Femur (tissue), 1 donor: ENCODE data around the gene RAF1.

ENCODE experiments used
- DNase-seq: peaks from one replicate; pipeline ENCODE4 v3.0.0-alpha.2; 2017

Gene RAF1

DNA sequence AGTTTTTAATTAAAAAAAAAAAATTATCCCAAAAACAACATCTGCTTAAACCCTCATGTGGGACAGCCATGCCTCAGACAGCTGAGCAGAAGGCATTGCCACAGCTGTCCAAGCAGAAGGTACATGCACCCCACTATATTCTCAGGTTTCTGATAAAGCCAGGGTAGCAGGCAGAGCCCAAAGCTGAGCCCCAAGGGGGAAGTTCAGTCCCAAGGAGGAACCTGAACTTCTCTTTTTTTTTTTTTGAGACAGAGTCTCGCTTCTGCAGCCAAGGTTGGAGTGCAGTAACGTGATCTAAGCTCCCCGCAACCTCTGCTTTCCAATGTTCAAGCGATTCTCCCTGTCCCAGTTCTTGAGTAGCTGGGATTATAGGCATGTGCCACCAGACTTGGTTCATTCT is 73.8 kb downstream of the RAF1 start:
- DNase-seq, result no peak

- DNase-seq, result no peak
Observed at GRCh38 chr3:12588039-12589009, 75.6 kb downstream of the RAF1 start.

GRCh38 chr3:12586403-12586802 is 77.5 kb downstream of the RAF1 start:
- no peak for DNase-seq

GRCh38 chr3:12585970-12586369 is 77.9 kb downstream of the RAF1 start:
- DNase-seq, result no peak

DNA sequence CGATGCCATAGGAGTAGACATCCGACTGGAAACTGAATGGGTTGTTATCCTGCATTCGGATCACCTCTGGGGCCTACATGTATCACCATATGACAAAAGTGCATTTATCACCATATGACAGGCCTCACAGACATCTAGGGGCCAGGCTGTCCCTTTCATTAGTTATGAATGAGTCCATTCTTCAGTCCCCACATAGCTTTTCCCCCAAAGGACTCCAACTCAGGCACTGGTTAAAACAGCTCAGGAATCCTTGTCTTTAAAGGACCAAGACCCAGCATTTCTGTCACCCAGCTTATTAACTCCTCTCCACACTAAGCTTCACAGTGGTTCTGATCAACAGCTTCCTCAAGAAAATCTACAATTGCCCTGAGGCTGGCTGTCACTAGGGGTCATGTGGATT is 78.7 kb downstream of the RAF1 start:
- DNase-seq, result no peak

DNA sequence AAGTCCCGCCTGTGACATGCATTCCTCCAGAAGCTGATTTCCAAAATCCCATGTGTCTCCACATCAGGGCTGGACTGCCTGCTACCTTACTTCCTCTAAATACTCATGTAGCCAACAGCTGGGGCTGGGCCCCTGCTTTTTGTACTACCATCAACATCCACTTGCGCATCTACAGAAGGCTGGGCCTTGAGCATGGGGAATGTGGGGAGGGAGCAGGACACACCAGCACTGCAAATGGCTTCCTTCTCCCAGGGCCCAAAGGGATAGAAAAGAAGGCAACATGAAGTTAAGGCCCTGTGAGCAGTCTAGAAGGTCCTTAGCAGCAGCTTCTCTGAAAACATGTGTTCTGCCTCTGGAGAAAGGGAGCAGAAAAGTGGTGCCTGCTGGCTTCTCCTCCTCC is 79.8 kb downstream of the RAF1 start:
- DNase-seq, result no peak

- no peak for DNase-seq
Observed at GRCh38 chr3:12583280-12583679, 80.6 kb downstream of the RAF1 start.

DNA sequence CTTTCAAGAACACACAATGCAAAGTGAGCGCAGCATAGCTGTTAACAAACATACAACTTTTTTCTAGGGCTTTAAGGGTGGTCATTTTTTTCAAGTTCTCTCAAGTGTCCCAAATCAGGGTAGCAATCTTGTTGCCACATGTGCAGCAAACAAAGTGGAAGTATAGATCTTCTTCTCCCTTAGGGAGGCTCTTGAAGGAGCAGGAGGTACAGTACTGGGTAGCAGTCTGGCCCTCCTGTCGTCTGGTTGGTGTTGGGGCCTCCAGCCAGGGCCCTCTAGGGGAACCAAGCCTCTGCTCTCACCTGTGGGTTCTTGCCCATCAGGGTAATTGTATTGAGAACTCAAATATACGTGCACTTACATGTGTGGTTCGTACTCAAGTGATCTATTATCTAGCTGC is 81.2 kb downstream of the RAF1 start:
- no peak for DNase-seq

DNA sequence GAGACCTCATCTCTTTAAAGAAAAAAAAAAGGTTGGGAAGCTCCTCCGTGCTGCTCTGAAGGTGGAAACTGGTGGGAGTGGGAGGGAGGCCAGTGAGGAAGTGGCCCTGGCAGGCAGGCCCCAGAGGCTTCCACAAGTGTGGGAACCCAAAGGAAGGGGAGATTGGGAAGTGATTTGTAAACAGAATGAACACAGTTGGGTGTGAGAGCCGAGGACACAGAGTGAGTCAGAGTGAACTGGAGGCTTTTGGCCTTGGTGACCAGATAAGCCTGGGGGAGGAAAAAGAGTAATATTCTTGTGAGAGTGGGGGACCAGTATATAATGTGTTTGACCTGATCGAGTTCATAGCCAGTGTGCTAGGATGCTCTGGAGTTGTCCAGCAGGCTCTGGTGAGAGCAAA is 84.0 kb downstream of the RAF1 start:
- no peak for DNase-seq

- no peak for DNase-seq
Observed at GRCh38 chr3:12579456-12579855, 84.5 kb downstream of the RAF1 start.

DNA sequence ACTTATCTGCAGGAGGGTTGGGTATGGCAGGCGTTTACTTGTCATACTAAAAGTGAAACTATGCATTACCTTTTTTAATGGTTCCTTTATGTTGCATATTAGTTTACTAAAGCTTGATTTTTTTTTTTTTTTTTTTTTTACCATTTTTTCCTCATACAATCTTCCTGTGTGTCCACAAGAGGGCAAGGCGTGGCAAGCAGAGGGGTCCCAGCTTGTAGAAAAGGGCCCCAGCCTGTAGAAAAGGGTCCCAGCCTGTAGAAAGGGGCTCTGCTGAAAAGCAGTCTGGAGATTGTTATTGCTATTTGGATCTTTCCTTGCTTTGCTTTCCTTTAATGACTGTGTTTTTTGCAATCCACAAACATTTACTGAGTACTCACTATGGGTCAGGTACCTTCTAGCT is 85.2 kb downstream of the RAF1 start:
- no peak for DNase-seq

DNA sequence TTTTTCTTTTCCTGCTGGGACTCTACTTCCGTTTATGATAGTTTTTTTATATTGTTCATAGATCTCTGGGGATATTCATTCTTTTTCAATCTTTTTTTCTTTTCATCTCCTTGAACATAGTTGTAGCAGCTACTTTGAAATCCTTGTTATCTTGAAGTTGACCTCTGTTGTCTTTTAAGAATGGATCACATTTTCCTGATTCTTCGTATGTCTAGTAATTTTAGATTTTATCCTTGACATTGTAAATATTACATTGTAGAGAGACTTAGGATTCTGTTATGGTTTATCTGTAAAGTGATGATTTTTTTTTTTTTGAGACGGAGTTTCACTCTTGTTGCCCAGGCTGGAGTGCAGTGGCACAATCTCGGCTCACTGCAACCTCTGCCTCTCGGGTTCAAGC is 86.5 kb downstream of the RAF1 start:
- DNase-seq, result no peak

GRCh38 chr3:12574661-12575060 is 89.3 kb downstream of the RAF1 start:
- DNase-seq, result no peak

DNA sequence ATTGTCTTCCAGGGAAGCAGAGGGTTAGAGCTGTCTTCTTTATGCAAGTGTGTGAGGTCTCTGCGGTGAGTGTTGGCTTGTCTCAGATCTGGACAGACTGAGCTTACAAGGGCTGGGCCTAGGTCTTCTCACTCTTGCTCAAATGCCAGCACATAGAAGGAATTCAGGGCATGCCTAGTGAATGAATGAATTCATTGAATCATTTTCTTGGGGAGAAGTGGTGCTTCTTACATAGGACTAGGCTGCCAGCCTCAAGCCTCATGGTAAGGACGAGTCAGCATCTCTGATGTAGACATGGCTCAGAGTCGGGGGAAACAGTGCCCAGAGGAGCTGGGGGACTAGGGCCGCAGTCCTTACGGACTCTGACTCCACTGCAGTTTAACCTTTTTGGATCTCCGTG is 89.8 kb downstream of the RAF1 start:
- no peak for DNase-seq

DNA sequence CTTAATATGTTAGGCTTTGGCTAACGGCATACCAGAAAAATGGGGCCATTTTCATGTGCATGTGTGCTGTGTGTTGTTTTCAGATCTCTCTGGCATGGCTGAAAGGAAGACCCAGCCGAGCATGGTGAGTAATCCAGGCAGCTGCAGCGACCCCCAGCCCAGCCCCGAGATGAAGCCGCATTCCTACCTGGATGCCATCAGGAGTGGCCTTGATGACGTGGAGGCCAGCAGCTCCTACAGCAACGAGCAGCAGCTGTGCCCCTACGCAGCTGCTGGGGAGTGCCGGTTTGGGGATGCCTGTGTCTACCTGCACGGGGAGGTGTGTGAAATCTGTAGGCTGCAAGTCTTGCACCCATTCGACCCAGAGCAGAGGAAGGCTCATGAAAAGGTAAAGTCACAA is 91.9 kb downstream of the RAF1 start:
- no peak for DNase-seq

DNA sequence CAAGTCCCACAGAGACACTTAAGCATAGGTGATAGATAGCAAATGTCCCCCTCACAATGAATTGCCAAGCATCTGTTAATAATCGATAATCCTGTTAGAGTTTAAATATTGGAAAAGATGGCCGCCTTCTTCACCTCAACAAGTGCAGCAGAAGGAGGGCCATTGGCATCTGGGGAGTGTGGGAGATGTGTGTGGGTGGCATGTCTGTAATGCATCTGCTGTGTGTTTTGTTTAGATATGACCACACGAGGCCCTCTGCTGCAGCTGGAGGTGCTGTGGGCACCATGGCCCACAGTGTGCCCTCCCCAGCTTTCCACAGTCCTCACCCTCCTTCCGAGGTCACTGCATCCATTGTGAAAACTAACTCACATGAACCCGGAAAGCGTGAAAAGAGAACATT is 94.1 kb downstream of the RAF1 start:
- no peak for DNase-seq

DNA sequence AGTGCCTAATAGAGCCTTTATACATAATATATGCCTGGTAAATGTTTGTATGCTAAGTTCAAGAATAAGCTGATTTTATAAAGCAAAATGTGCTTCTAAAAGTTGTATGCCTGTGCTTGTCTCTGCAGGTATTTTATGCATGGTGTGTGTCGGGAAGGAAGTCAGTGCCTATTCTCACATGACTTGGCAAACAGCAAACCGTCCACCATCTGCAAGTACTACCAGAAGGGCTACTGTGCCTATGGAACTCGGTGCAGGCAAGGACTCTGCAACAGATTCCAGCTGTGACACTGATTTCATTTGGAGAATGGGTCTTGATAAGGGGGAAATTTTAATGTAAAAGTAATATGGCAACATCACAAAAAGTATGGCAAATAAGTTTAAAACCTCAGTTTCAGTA is 95.2 kb downstream of the RAF1 start:
- no peak for DNase-seq

- no peak for DNase-seq
Observed at GRCh38 chr3:12566976-12567375, 96.9 kb downstream of the RAF1 start.

- DNase-seq, result no peak
Observed at GRCh38 chr3:12562451-12562850, 101.5 kb downstream of the RAF1 start.

GRCh38 chr3:12561397-12561796 is 102.5 kb downstream of the RAF1 start:
- no peak for DNase-seq

GRCh38 chr3:12560505-12561190 is 103.3 kb downstream of the RAF1 start:
- DNase-seq, result no peak

- no peak for DNase-seq
Observed at GRCh38 chr3:12559520-12559919, 104.4 kb downstream of the RAF1 start.

DNA sequence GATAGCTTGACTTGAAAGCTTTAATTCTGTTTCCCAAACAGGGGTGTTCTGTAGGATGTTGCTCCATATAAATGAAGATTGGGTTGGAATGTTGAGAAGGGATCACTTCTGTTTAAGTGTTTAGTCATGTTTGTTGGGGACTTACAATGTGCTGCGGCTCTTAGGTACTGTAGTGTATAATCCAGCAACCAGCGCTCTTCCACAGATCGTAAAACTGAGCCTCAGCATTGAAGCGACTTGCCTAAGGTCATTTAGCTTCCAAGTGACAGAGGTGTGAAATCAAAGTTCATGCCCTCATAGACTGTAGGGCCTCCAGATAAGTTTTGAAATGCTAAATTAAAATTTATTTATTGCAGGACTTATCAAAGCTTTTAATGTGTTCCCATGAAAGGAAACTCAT is 105.2 kb downstream of the RAF1 start:
- DNase-seq, result no peak

GRCh38 chr3:12557473-12558100 is 106.3 kb downstream of the RAF1 start:
- no peak for DNase-seq
